Stimulated activated CD4-positive, alpha-beta T cell treated with anti-CD3 and anti-CD28 coated beads, TNF-alpha, amount 100 ng/mL, for 4 hours (primary cell): ENCODE data around the gene GPC3.
"Not testable (repeated sequence)": the region's sequence is repeated elsewhere in the genome, so short reads cannot be mapped to it uniquely, and the experiment has no call there.

Source experiments
- DNase-seq, 3 experiments: peaks; one replicate each; pipeline ENCODE4 v3.0.0-alpha.2; 2020; ENCODE audit warnings: low read depth in 3 of 3

Gene GPC3

GRCh38 chrX:133999031-133999705 lies 13.8 kb upstream of the GPC3 start:
- no peak for DNase-seq

GRCh38 chrX:133995759-133996158 lies 10.4 kb upstream of the GPC3 start:
- no peak for DNase-seq

DNA sequence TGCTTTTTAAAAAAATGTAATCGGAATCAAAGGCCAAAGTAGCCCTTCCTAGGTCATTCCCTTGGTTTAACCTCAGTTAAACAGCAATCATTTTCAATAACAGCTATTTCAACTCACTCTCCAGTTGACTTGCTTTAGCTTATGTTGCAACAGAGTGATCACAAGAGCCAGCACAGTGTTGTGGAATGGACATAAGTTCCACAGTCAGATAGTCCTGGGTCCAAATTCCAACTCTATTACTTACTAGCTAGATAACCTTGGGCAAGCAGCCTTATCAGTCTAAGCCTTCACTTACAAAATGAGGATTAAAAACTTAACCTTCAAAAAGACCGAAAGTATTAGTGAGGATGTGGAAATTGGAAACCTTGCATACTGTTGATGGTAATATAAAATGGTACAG lies 9.2 kb upstream of the GPC3 start:
- DNase-seq, result no peak

DNA sequence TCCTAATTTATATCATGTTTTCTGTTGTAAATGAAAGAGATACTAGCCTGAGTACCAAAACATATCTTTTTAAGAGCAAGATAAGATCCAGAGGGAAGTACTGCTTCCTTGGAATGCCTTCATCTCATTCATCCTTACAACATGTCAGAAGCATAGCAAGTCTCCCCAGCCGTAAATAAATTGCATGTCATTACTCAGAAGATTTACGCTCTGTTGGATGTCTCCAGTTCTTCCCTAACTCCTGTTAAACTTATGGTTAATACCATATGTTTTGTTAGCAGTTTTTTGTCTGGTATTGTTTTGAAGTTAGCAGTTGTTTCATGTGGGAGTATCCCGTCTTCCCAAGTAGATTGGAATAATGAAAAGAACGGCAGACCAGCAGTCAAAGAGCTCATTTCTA lies 7.5 kb upstream of the GPC3 start:
- no peak for DNase-seq

DNA sequence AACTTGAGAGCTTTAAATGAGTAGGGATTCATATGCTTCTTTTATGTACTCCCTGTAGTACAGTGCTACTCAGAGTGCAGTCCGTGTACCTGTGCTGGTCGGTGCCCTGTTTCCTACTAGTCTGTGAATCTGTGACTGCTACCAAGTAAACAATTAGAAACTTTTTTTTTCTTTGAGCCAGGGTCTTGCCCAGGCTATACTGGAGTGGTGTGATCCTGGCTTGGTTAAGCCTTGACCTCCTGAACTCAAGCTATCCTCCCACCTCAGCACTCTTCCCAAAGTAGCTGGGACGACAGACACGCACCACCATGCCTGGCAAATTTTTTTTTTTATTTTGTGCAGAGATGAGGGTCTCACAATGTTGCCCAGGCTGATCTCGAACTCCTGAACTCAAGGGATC lies 6.4 kb upstream of the GPC3 start:
- no peak for DNase-seq

DNA sequence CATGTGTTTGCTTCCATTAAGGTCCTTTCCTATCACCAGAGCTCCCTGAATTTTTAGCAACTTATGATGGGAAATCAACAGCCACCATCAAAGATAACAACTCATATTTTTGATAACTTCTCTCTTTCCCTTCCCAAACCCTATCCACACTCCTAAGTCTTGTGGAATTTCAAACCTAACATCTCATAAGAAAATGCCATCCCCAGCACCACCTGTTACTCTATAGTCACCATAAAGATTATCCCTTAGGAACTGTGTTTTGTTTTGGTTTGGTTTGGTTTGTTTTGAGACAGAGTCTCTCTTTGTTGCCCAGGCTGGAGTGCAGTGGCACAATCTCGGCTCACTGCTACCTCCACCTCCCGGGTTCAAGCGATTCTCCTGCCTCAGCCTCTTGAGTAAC lies 5.7 kb upstream of the GPC3 start:
- not testable (repeated sequence) for DNase-seq

DNA sequence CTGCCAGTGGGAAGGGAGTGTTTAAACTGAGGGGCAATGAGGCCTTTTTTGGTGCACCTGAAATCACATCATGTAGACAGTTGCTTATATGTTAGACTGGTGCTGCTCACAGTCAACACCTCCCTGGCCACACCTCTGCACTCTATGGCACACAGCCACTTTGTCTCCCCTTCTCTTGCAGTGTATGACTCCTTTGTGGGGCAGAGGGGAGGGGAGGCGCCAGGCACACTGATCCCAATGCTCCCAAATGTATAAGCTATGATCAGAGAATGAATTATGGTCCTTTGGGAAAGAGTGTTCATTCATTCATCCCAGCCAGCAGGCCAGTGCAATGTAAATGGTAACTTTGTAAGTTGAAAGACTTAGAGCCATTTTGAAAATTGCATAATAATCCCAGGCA lies 4.6 kb upstream of the GPC3 start:
- DNase-seq, result no peak

- no peak for DNase-seq
These were observed 4.1 kb upstream of the GPC3 start for GRCh38 chrX:133989490-133989889.

DNA sequence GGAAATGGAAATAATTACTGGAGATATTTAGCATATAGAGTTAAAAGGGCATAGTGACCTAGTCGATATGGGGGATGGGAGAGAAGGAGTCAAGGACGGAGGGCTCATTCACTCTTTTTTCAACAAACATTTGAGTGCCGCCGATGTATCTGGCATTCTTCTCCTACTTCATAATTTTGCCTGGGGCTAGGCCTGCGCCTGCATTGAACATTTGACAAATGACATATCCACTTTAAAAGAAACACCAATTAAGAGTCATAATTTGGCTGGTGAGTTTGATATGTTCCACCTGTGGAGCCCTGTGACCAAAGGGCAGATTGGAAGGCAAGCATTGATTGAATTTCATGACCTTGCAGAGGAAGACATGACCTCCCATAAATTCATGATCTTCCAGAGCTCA lies 2.6 kb upstream of the GPC3 start:
- DNase-seq, result no peak

- no peak for DNase-seq
These were observed 1.8 kb upstream of the GPC3 start for GRCh38 chrX:133987188-133987587.

GRCh38 chrX:133985967-133986683 lies 731 bp upstream of the GPC3 start:
- DNase-seq, result no peak

GRCh38 chrX:133984857-133985163 lies 584 bp downstream of the GPC3 start:
- no peak for DNase-seq

GRCh38 chrX:133983974-133984845 lies 1.2 kb downstream of the GPC3 start:
- no peak for DNase-seq

- DNase-seq, result no peak
These were observed 2.0 kb downstream of the GPC3 start for GRCh38 chrX:133983256-133983973.

- DNase-seq, result no peak
These were observed 3.5 kb downstream of the GPC3 start for GRCh38 chrX:133981924-133982323.

DNA sequence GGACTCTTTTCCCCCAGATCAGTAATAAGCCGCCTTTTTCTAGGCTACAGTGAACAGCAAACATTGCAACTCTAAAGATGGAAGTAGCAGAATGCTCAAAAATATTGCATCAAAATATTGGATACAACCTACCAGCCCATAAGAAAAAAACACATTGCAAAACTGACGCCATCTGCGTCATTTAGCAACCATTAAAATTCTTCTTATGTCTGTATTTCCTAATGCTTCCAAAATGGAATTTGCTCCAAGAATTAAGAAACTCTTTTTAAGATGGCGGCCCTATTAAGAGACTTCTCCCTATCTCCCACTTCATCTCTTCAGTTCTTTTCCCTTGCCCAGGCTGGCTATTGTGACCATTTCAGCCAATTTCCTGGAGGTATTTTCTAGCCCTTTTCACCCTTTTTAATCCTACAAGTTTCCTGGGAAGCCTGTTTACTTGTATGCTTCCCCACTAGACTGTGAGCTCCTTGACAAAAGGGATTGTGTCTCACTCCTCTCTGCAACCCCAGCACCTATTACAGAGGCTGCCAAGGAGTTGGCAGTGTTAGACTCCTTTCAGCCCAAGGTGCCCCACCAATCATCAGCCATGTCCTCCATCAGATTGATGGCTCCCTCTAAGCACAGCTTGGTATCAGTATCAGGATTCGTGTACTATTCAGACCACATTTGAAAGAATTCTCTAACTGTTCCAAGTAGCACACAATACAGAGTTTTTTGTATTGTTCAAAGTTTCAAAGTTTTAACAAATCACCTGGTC lies 4.4 kb downstream of the GPC3 start:
- no peak for DNase-seq

- DNase-seq, result no peak
These were observed 5.0 kb downstream of the GPC3 start for GRCh38 chrX:133980406-133980805.

GRCh38 chrX:133979641-133980230 lies 5.7 kb downstream of the GPC3 start:
- DNase-seq, result no peak

- DNase-seq, result no peak
These were observed 11.7 kb downstream of the GPC3 start for GRCh38 chrX:133973704-133974103.

- no peak for DNase-seq
These were observed 12.5 kb downstream of the GPC3 start for GRCh38 chrX:133972916-133973315.

DNA sequence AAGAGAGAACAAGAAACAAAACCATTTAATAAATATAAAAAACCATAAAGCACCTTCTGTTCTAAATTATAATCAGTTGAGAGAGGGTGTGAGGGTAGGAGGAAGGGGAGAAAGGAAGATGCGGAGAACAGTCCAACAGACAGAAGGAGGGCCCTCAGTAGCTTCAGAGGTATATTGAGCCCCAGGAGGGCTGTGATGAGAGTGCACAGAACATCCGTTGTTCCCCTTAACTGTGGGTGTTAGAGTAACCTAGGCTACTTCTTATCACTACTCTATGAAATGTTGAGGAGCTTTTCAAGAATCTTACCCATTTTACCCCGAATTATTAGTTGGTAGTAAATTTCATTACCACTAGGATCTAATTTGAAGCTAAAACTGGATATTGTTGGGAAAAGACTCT lies 13.8 kb downstream of the GPC3 start:
- no peak for DNase-seq
